Cardiac fibroblast (primary cell): ENCODE results near the gene MCF2L.

Experiments
- DNase-seq, 2 donors: peaks; one replicate each; pipeline versions ENCODE4 v3.0.0 to v3.0.0-alpha.2; 2010; ENCODE audit warnings: low read depth in 2 of 2
- H3K4me3 ChIP-seq, 2 donors: replicated peaks in 1 of 2; 1 replicate in 1 of 2; 2 replicates in 1 of 2; pipeline ENCODE4 v1.5.1; 2011; ENCODE audit warnings: low read depth in 2 of 2, low read length in 2 of 2, mild to moderate bottlenecking in 2 of 2, moderate library complexity in 1 of 2
- CTCF ChIP-seq: IDR thresholded peaks from one replicate; pipeline ENCODE4 v1.5.1; 2011; ENCODE audit warnings: low read depth, mild to moderate bottlenecking, low read length, inconsistent platforms

The MCF2L gene

GRCh38 chr13:113002206-113002912, 33.3 kb downstream of the MCF2L start:
- TF ChIP-seq CTCF: no peak
- no peak overlapping the region for H3K4me3 ChIP-seq
- no peak for DNase-seq

- no peak for TF ChIP-seq CTCF
- DNase-seq: no peak
- H3K4me3 ChIP-seq: no peak overlapping the region
Measured at GRCh38 chr13:113002913-113003290, 33.9 kb downstream of the MCF2L start.

- H3K4me3 ChIP-seq: no peak overlapping the region
- no peak for TF ChIP-seq CTCF
- no peak for DNase-seq
Measured at GRCh38 chr13:113004126-113004525, 35.1 kb downstream of the MCF2L start.

GRCh38 chr13:113005076-113005865, 36.3 kb downstream of the MCF2L start:
- TF ChIP-seq CTCF: no peak

GRCh38 chr13:113005997-113006396, 37.0 kb downstream of the MCF2L start:
- TF ChIP-seq CTCF: no peak
- H3K4me3 ChIP-seq: no peak overlapping the region
- no peak for DNase-seq

More at GRCh38 chr13:113005076-113005865, 36.3 kb downstream of the MCF2L start:
- no peak overlapping the region for H3K4me3 ChIP-seq
- no peak for DNase-seq

- no peak for TF ChIP-seq CTCF
- DNase-seq: no peak
Measured at GRCh38 chr13:113006660-113007059, 37.6 kb downstream of the MCF2L start.

More at GRCh38 chr13:113006660-113007059, 37.6 kb downstream of the MCF2L start:
- H3K4me3 ChIP-seq: no peak overlapping the region
